CD4-positive, alpha-beta T cell treated with Interleukin-21 for 1 hour (primary cell): ENCODE results near the gene ADPRS.

Source experiments
- DNase-seq: peaks from one replicate; pipeline ENCODE4 v3.0.0-alpha.2; 2020

The ADPRS gene

GRCh38 chr1:36109041-36109679 lies 20.5 kb downstream of the ADPRS start:
- DNase-seq = peak; percentile 34

- DNase-seq = no peak
Measured at GRCh38 chr1:36111151-36111550, 22.5 kb downstream of the ADPRS start.

GRCh38 chr1:36112823-36113222 lies 24.1 kb downstream of the ADPRS start:
- DNase-seq = no peak

- no peak for DNase-seq
Measured at GRCh38 chr1:36114371-36114770, 25.7 kb downstream of the ADPRS start.

GRCh38 chr1:36115200-36115669 lies 26.5 kb downstream of the ADPRS start:
- no peak for DNase-seq

- no peak for DNase-seq
Measured at GRCh38 chr1:36115931-36116330, 27.2 kb downstream of the ADPRS start.

GRCh38 chr1:36116901-36117300 lies 28.2 kb downstream of the ADPRS start:
- DNase-seq = no peak

- no peak for DNase-seq
Measured at GRCh38 chr1:36118447-36119204, 29.9 kb downstream of the ADPRS start.

- no peak for DNase-seq
Measured at GRCh38 chr1:36119456-36119855, 30.8 kb downstream of the ADPRS start.

- no peak for DNase-seq
Measured at GRCh38 chr1:36122062-36123030, 33.7 kb downstream of the ADPRS start.

GRCh38 chr1:36123356-36123755 lies 34.7 kb downstream of the ADPRS start:
- peak; percentile 23 for DNase-seq

- DNase-seq = no peak
Measured at GRCh38 chr1:36124404-36125128, 35.9 kb downstream of the ADPRS start.

GRCh38 chr1:36125129-36125991 lies 36.7 kb downstream of the ADPRS start, which contains the start of gene COL8A2:
Gene COL8A2, minus strand, starts transcription at chr1:36125222. Its CDS starts 24,980 bp downstream, at chr1:36100242.
- DNase-seq = no peak

- DNase-seq = no peak
Measured at GRCh38 chr1:36126005-36126716, 37.5 kb downstream of the ADPRS start.

- DNase-seq = no peak
Measured at GRCh38 chr1:36126797-36127500, 38.3 kb downstream of the ADPRS start.

- DNase-seq = no peak
Measured at GRCh38 chr1:36128126-36128904, 39.6 kb downstream of the ADPRS start.

GRCh38 chr1:36128905-36129206 lies 40.2 kb downstream of the ADPRS start:
- DNase-seq = no peak

GRCh38 chr1:36132029-36132428 lies 43.3 kb downstream of the ADPRS start:
- no peak for DNase-seq

GRCh38 chr1:36133484-36133883 lies 44.8 kb downstream of the ADPRS start:
- DNase-seq = no peak
